ENCODE results near the gene GPSM1. TPM values are rescaled to one million over a fixed set of nuclear protein-coding genes. Genes with fewer than 3 reads are reported as not detected.

The GPSM1 gene
- polyA plus RNA-seq, 1 donor: 28.5 TPM

DNA sequence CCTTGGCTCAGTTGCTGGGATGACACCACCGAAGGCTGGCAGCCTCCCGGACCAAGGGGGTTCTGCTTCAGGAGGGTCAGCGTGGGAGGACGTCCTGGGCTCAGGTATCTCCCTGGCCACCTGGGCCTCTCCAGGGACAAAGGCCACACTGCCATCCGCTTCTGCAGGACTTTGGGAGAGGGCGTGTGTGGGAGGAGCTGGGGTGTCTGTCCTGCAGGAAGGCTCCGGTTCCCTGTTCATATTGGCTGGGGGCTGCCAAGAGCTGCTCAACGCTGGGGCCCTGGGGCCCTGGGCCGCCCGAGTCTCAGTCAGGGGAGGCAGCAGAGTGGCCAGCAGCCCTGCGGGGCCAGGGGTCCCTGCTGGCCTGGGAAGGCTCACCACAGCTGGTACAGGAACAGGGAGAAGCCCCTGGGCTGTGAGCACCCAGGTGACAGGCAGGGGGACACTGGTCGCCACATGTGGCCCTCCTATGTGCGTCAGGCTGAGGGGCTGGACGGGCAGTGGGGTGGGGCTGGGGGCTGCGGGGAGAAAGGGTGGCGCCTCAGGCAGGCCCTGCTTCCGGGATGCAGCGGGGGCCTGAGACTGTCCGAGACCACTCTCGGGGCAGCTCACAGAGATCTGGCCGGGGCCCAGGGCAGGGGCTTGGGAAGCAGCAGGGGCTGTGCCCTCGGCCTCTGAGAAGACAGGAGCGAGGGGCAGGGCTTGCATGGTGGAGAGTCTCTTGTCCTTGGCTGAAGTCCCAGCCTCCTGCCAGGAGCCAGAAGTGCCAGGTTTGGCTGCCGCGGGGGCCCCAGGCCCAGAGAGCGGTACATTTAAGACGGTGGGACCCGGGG, 51.0 kb downstream of the GPSM1 start:
- DNase-seq: no peak

DNA sequence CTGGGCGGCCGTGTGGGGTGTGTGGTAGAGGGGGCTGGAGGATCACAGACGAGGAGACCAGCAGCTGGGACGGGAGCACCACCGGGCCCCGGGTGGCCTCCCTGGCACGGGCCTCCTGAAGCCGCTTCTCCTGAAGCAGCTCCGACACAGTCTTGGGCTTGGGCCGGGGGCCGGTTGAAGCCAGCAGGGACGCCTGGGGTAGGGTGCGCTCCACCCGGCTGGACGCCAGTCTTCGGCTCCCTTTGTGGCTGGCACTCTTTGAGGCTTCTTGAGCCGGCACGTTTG, 51.6 kb downstream of the GPSM1 start:
- no peak for DNase-seq

DNA sequence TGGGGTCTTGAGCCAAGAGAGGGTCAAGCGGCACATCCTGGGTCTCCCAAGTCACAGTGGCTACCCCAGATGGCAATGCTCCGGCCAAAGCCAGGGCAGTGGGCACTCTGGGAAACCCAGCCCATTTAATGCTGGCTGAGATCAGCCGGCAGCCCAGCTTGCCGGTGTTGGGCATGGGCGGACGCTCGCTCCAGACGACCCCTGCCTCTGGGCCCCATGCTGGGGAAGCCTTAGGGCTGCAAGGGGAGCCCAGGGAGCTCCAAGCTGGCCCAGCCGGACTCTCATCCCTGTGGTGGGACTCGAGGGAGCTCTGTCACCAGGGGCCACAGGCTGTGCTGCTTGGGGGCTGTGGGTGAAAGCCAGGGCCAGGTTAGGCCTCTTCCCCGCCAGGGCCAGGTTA, 52.1 kb downstream of the GPSM1 start:
- no peak for DNase-seq

DNA sequence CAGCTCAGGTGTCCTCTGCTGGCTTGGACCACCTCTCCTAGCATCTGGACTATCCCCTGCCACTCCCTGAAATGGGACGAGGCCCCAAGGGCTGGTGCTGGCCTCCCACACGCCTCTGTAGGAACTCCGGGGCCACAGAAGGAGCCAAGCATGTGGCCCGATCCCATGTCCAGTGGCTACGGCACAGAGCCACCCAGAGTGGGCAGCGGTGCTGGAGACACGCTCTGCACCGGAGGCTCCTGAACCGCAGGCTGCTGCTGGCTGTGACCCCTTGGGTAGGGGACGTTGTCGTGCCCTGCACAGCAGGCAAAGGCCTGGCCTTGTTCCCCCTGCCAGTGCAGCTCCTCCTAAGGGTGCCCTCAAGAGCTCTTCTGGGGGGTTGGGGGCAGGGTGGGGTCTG, 52.6 kb downstream of the GPSM1 start:
- no peak for DNase-seq

DNA sequence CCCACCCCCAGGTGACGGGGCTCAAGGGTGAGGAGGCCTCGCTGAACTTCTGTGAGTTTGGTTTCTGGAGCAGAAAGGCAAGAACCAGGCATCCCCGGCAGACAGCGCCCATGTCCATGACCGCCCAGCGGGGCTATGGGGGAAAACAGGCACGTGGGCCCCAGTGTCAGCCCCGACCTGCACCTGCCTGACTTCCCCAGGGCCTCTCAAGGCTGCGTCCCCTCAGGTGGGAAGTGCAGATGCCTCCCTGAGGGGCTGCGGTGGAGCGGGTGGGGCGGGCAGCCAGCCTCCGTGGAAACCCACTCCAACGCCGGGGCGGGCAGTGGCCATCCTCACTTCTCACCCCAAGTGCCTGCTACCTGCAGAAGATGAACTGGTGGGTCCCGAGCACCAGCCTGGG, 53.0 kb downstream of the GPSM1 start:
- no peak for DNase-seq

DNA sequence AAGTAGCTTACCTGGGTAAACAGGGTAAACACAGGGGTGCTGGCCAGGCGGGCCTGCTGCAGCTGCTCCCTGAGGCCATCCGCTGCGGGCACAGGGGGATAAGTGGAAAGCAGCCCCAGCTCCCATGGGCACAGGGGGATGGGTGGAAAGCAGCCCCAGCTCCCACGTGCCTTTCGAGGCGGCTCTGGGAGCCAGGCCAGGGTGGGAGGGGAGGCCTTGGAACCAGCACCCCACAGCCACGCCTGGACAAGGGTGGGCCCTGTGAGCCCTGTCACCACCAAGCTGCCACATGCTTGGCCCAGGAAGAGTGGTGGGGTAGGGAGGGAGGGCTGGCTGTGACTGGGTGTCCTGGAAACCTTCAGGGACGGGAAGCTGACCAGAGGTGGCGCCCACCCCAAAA, 54.0 kb downstream of the GPSM1 start:
- no peak for DNase-seq

DNA sequence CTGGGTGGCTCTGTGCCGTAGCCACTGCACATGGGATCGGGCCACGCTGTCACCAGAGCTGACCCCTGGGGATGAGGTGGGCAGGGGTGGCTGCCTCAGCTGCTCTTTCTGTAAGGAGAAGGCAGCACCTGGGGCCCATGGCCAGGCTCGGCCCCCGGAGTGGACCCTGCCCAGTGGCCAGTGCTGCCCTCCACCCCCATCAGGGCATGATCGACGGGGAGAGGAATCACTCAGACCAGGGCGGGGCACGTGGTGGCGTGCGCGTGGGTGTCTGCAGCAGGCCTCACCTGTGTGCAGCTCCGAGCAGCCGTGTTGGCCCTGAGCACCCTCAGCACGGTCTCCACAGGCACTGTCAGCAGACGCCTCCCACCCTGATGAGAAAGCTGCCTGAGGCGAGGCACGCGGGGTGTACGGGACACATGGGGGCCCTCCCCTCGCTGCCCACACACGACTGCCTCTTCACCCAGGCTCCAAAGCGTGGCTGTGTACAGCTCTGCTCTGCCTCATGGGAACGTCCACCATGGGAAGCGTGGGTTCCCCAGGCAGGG, 54.7 kb downstream of the GPSM1 start:
- no peak for DNase-seq

DNA sequence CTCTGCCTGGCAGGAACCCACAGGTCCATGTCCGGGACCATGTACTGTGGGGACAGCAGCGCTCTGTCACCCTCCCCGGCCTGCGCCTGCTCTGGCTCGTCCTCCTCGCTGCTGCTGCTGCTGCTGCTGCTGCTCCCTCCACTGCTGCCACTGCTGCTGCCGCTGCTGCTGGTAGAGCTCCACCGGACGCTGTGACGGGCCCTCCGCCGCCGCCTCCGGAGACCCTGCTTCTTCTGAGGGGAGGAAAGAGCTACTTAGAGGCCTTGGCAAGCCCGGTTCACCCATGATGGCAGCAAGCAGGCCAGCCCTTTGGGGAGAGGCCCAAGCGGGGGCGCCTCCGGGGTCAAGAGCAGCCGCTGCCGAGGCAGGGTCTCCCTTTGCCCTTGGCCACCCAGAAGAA, 56.1 kb downstream of the GPSM1 start:
- DNase-seq: no peak

DNA sequence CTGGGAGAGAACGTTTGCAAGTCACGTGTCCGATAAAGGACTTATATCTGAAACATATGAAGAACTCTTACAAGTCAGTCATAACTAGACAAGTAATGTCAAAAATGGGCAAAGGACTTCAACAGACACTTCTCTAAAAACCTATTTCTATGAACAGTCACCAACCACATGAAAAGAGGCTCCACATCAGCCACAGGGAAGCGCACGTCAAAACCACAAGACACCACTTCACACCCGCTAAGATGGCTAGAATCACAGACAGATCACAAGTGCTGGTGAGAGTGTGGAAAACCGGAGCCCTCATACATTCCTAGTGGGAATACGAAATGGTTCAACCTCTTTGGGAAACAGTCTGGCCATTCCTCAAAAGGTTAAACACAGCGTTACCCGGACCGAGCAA, 57.7 kb downstream of the GPSM1 start:
- no peak for DNase-seq

DNA sequence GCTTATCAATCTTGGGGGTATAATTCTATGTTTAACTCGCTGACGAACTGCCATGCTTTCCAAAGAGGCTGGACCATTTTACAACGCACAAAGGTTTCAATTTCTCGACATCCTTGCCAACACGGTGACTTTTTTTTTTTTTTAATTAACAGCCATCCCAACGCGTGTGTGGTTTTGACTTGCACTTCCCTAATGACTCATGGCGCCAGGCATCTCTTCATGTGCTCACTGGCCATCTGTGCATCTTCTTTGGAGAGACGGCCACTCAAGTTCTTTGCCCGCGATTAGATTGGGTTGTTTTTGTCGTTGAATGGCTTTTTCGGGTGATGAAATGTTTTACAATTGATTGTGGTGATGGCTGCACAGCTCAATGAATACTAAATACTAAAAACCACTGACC, 58.7 kb downstream of the GPSM1 start:
- no peak for DNase-seq

DNA sequence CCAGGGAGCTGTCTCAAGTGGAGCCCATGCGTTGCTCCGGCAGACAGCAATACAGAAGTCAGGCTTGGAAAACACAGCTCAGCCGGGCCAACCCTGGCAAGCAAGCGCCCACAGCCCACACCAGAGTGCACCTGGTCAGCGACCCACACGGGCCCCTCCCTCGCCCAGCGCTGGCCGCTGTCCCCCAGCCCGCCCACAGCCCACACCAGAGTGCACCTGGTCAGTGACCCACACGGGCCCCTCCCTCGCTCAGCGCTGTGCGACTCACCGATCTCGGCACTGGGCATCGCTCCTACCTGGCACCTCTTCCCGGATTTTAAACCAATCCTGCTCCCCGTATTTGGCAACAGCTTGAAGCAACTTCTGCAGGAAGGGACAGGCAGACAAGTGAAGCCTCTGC, 59.9 kb downstream of the GPSM1 start:
- no peak for DNase-seq

DNA sequence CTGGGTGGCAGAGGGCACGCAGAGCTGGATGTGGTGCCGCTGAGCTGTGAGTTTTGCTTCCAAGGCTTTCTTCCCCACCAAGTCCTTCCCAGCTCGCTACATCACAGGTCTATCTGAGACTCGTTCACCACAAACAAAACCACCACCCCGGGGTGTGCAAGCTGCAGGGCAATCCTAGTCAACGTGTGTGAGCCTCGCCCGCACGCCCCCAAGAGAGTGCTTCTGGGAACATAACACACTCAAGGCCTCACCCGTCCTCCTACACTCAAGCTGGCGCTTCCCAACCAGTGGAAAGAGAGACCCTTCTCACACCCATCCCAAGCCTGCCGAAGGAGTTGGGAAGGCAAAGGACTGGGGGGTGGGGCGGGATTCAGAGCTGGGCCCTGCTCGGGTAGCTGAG, 62.1 kb downstream of the GPSM1 start:
- DNase-seq: no peak

DNA sequence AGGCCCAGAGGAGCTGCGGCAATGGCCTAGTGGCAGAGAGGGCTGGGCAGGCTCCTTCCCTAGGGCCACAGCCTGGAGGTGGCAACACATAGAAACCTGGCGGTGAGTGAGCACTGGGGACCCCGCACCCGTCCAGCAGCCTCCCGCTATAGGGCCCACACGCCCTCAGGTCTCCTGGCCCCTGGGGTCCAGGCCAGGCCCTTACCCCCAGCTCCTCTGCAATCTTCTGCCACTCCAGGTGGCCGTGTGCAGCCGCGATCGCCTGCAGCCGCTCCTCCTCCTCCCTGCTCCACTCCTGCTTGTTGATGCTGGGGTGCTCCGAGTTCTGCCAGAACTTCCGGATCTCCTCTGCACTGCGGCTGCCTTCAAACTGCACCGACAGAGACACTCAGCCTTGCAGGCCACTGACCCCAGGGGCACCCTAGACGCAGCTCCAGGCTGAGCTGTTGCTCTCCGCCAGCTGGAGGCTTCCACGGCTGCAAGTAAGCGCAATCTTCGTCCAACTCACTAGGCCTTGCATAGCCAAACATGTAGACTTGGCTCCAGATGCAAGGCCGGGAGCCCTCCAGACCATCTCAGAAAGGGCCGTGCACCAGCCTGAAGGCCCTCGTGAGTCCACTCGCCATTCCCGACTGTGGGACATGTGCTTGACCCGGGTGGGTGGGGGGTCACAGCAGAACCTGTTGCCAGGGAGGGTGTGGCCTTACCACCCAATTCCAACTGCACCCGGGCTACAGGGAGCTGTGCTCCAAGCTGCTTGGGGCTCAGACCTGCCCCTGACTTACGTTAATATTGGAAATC, 64.6 kb downstream of the GPSM1 start:
- no peak for DNase-seq

DNA sequence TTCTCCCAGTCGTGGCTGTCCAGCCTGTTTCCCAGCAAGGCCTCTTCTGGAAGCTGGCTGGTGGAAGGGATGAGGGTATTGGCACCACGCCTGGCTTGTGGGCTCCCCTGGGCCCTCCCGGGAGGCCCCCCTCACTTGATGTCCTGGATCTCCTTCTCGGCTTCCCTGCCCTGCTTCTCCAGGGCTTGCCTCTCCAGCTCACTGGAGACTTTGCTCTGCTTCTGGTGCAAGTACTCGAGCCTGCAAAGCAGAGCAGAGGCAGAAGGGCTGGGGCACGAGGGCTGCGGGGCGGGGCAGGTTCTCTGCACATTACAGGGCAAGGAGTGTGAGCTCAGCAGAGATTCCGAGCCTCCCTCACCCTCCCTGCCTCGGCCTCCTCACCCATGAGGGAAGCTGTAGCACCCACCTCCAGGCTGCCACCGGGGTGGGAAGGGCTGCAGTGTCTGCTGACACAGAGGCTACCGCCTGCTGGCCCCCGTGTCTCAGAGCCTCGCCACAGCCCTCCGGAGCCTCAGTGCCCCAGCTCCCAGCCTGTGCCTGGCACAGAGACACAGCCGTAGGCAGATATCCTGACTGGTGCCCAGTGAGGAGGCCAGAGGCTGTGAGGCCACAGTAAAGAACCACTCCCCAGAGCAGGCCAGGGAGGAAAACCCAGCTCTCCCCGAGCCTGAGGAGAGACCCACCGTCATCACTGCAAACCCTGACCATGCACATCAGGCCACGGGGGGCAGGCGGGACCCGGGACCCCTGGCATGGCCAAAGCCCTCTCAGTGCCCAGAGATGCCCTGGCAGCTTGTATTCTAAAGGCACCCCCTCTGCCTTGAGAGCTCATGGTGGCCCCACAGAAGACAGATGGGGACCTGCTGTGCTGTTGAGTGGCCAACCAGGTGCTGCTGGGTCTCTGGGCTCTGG, 65.5 kb downstream of the GPSM1 start:
- DNase-seq: no peak

DNA sequence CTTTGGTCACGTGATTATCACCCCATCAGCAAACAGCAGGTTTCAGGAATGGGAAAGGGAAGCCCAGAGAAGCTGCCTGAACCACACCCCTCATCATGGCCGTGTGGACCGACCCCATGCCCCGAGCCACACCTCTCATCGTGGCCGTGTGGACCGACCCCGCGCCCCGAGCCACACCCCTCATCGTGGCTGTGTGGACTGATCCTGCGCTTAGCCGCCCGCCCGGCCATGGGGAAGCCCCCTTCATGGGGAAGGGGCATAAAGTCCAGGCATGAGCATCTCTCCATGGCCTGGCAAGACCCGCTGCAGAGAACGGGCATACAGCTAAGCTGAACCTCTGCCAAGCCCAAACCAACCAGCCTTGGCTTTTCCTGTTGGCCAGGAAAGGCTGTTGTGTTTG, 66.2 kb downstream of the GPSM1 start:
- no peak for DNase-seq

DNA sequence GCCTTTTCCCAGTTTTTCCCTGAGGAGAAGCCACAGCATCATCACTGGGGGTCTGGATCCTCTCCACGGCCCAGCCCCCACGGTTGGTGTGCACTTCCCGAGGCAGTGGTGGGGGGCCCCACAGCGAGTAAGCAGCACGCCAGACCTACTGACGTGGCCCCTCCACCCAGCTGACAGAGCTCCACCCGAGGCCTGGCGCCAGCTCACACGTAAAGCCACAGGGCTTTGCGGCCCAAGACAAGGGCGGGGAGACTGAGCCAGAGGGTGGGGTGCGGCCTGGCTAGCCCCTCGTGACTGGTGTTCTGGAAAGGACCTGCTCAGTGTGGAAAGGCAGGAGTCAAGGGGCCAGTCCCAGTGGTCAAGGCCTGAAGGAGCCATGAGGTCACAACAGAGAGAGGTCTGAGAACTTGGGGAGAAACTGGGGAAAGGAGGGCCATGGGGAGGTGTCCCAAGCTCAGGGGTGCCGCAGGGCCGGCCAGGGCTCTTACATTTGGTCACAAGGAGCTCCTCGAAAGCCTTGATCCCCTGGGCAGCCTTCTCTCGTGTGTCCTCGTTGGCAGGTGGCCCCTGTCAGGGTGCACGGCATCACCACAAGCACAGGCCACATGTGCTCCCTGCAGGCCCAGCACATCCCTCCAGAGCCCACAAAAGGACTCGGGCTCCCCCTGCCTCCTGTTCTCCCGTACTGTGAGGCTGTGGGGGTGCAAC, 67.1 kb downstream of the GPSM1 start:
- DNase-seq: no peak

DNA sequence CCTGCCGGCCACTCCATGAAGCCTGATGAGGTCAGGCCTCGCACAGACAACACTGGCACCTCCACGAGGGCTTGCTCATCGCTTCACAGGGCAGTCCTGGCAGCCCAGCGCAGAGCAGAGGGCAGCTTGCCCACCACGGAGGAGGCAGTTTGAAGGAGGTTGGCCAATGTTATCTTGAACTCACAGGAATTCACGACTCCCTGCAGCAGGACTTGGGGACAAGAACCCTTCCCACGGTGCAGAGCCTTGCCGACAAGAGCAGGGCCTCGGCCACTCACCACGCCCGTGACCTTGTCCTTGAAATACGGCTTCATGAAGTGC, 67.6 kb downstream of the GPSM1 start:
- no peak for DNase-seq

DNA sequence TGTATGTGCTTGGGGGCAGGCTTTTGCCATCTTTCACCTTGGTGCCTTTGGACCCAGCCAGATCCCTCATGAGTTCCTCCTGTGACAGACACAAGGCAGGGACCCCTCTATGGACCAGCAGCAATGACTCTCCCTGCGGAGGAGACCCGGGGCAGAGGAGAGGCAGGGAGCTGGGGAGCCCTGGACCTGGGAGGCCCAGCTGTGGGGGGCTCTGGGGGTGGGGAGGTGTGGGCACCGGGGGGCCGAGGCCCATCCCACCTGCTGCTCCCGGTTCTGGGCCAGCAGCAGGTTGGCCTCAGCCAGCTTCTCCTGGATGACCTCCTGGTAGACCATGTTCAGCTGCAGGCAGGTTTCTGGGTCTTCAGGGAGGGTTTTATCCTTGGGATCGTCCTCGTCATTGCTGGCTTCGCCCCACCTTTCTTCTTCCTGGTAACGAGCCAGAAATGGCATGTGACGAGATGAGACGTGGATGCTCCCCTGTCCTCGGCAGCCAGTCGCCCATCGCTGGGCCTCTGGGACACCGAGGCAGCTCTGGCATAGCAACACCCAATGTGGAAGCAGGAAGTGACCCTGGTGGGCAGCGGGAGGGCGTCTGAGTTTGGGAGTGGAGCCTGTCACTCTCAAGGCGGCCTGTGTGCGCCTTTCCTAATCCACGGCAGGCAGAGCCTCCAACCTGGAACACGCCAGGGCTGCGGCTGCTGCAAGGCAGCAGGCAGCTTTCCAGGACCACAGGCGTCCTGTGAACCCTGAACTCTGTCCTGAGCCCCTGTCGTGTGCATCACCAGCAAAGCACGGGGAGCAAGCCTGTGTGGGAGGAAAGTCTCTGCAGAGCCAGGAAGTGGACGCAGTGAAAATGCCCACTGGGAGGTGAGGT, 68.2 kb downstream of the GPSM1 start:
- DNase-seq: no peak

DNA sequence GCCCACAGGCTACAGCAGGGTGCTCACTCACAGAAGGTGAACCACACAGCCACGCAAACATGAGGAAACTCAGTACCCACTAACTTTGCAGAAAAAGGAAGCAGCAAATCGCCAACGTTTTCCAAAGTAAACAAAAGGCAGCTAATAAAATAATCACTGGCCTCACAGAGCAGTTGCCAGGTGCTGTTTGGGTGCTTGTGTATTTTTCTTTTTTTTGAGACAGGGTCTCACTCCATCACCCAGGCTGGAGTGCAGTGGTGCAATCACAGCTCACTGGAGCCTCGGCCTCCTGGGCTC, 68.8 kb downstream of the GPSM1 start:
- DNase-seq: no peak

DNA sequence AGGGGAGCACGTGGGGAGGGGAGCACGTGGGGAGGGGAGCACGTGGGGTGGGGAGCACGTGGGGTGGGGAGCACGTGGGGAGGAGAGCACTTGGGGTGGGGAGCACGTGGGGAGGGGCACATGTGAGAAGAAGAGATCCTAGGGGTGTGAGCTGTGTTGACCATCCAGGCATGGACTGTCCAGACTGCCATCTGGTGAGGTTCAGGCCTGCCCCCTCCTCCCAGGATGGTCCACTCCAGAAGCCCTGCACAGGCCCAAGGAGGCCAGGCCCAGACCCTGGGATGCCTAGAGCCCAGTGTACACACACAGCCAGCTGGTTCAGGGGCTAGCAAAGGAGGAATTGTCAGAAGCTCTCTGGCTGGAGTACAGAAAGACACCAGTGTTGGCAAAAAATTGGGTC, 70.3 kb downstream of the GPSM1 start:
- no peak for DNase-seq

DNA sequence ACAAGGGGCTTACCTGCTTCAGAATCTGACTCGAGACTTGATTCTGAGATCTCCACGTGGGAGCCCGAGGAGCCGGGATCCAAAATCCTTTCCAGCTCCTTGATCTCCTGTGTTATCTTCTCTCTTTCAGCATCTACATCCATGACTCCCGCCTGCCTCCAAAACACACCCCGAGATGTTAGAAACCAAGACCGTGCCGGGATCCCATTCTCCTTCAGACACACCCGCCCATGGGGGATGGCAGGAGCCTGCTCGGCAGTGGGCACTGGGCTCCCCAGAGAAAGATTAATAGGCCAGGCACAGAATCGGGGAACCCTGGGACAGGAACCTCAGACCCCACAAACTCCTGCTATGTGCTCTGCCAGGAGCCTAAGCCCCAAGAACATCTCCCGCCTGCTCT, 70.9 kb downstream of the GPSM1 start:
- DNase-seq: no peak
